ENCODE results near the gene PFKFB2.

Gene PFKFB2

DNA sequence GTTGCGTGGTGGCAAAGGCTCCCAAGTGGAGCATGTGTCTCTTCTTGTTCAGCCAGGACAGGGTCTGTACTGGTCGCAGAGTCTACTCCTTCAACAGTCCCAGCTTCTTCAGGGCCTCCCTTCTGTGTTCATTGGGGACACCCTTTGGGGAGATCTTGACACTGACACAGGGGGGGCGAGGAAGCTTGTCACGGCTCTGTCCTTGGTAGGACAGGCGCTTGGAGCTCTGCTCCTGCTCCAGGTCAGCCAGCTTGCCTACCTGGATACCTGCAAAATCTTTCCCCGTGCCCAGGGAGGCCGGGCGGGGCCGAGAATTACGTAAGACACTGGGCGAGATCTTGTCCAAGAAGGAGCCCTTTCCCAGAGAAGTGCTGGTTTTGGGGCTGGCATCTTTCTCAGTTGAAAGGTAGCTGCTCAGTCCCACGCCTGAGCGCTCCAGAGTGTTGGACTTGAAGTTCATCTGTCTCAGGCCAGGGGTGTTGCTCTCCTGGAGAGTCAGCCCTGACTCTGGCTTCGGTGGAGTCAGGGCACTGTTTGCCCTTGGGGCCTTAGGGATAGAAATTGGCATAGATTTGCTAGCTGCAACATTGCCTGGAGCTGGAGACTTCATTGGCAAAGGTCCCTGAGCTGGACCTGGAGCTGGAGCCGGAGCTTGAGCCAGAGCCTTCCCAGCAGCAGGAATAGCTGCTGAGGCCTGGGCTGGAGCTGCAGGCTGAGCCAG is 31.0 kb upstream of the PFKFB2 start:
- DNase-seq (ENCODE audit: low read depth), result no peak

DNA sequence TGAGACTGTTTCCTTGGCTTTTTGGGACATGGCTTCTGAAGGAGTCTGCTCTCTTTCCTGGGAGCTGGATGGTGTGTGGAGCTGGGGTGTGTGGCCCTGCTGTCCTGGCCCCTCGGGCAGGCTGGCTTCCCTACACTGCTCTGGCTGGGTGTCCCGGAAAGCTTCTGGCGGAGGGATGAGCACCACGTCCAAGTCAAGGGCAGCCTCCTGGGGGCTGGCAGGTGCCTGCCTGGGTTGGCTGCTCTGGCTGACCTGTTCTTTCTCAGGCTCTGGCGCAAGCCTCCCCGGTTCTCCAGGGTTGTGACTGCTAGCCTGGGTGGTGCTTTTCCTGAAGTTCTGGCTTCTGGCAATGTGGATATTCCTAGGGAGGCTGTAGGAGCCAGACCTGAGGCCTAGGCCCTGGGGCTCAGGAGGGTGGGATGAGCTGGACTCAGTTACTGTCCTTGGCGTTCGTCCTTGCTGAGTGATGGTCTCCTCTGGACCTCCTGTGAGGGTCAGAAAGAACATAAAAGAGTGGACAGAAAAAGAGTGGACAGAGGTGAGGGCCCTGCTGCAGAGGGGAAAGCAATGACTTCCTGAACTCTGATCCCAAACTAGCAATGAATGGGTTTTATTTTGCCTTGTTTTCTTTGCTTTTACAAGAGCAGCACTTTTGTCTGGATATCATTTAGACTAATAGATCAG is 29.9 kb upstream of the PFKFB2 start:
- no peak for DNase-seq (ENCODE audit: low read depth)

DNA sequence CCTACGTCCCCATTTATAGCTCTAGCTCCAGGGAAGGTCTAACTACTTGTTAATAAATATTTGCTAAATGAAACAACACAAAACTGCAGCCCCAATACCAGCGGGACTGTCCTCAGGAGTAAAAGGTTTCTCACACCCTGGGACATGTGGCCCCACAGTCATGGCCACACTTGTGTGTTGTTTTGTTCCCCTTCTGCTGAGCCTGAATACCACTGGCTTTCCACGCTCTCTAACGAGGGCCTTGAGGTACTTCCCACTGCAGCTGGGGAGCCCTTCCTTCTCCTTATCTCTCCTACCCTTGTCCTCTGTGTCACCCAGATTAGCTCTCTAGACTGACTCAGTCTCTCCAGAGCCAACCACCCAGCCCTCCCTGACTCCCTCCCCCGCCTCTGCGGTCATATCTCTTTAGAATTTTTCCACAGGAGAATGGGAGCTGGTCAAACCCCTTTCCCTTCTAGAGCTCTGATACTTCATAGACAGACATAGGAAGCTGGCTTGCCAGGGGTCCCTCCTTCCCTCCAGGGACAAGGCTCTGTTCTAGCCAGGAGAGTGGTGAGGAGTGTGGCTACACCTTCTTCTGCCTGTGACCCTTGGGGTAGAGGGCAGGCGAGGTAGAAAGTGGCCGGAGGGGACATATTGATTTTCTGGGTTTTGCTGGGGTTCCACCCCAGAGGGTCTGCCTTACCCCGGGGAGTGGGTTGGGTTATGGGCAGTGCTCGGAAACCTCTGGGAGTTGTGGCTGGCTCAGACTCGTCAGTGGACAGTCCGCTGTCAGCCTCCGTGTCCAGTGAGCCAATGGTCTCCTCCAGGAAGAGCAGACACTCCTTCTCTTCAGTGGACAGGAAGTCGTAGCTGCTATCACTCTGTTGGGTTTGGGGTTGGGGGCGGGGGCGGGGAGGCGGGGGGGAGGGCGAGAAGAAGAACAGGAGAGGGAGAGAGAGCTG is 28.6 kb upstream of the PFKFB2 start:
- DNase-seq (ENCODE audit: low read depth), result no peak

DNA sequence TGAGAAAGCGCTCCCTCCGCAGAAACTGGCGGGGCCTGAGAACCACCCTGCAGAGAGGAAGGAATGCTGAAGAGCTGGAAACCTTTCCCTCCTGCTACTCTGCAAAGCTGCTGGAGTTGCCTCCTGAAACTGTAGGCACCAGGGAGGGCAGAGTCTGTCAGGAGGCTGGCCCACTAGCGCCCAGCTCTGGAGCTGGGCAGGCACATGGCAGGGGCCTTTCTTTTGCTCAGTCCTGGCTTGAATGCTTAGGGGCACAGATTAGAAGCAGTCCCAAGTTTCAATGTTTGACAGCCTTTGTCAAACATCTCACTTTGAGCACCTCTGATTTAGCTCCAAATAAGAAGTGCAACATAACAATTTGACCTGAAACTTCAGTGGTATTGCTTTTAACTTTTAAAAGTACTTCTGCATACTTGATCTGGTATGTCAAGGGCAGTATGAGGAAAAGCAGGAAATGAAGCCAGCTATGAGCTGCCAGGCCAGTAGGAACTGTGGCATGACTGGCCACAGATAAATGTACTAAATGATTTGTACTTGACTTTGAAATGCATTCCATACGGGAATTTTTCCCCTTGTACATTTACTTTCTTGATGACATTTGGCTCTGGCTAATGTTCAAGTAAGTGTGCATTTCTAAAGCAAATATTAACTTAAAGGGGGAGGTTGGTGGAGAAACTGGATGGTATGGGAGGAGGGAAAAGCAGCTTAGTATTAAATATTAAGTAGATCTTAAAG is 27.8 kb upstream of the PFKFB2 start:
- DNase-seq (ENCODE audit: low read depth), result no peak

DNA sequence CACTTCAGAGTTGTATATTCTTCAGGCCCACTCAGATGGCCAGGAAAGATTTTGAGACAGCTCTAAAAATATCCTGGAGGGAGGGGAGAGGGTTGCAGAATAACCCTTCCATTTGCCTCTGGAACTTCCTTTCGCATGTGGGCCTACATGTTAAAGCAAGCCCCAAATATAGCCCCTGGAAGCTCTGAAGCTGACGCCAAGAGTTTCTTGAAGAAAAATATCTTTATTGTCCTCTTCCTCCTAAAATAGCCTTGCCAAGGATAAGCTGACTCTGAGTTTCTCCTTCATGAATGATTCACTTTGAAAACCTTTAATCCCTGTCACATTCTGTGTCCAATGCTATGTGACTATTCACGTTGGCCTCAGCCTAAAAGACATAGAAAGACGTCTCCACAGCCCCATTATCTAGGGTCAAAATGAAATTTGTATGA is 27.0 kb upstream of the PFKFB2 start:
- no peak for DNase-seq (ENCODE audit: low read depth)

DNA sequence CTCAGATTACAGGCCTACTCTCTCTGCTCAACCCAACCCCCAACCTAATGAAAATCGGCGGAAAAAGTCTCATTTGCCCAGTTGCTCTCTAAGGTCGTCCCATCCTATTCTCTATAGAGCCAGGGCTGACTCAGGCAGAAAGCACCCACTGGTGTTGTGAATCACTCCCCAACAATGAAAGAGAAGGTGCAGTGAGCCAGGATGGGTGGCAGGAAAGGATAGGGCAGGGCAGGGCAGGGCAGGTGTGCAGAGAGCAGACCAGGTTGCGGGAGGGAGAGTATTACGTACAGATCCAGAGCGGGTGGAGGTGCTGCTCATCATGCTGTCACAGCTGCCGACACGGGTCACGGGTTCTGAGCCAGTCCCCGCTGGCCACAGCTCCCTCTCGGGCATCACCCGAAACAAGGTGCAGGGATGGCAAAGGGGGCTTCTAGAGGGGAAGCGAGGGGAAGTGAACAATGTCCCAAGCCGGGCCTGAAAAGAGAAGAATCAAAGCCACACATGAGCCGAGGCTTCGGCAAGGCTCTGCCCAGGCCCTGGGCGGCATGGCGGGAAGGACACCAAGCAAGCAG is 25.8 kb upstream of the PFKFB2 start:
- DNase-seq (ENCODE audit: low read depth), result no peak

DNA sequence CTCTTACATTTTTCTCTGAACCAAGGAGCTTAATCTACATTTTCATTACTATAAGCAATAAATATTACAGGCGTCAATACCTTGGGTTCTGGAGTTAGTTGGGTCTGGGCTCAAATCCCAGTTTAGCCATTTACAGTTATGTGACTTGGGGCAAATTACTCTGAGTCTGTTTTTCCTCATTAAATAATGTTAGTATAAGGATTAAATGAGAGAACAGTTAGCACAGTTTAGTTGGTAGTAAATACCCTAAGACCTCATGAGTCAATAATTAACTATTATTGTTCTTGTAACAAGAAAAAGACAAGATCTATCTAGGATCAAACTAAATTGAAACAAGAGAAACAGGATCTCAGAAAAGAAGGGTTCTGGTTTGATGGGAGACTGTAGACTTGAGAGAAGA is 25.2 kb upstream of the PFKFB2 start:
- DNase-seq (ENCODE audit: low read depth), result no peak

DNA sequence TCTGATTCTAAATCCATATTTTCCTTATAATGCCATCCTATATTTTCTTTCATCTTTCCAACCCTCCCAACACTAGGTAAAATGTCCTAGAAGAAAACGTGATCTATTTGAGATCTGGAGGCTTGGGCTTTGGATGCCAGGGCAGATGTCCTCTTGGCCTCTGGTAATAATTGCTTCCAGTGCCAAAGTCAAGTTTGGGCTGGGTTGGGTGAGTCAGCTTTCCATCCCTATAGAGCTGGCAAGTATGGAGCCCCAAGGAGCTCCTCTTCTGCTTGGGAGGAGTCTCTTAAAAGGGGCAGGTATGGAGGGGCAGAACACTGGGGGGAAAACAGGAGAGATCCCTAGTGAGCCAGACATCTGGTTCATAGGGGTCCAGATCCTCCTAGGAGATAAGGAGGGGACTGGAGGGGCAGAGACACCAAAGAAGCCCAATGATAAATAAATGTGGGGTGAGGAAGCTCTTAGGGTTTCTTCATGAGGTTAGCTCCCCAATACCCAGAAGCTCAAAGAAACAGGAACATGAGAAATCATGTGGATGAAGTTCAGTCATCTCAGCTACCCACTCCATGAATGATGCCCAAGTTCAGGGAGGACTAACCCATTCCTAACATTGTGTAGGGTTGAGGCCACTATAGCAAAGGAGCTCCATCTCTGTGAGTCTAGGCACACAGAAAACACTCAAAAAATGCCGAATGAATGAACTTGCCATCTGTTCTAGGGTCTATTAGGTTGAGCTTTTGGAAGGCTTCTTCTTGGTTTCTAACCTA is 24.0 kb upstream of the PFKFB2 start:
- DNase-seq (ENCODE audit: low read depth), result no peak

DNA sequence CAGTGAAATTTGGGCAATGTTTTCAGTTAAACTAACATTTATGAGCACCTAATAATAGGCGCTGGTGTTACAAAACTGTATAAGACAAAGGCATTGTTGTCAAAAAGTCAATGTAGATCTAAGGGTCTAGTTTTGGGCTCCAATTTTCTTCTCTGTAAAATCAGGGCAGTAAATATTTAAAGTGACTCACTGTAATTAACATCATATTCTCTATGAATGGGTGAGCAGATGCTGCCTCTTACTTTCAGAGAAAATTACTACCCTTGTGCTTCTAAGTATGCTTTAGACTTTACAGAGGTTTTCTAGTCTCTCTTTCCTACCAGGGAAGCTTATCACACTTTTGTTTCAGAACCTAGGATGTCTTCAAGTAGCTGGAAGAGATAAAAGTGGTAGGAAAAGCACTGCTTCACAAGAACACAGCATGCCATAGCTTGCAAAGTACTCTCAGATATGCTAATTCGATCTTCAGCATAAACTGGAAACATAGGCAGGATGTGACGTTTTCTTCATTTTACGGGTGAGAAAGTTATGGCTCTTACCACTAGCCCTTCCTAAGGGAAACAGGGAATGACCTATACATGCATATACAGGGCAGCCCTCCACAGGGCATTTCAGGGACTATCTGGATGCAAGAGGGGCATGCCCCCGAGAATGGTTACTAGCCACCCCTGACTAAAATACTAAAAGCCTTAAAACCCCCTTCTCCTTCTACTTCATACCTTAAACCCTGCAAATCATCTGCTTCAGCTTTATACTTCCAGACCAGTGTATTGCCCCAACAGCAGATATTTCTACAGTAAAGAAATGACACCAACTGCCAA is 23.2 kb upstream of the PFKFB2 start:
- DNase-seq (ENCODE audit: low read depth), result no peak

DNA sequence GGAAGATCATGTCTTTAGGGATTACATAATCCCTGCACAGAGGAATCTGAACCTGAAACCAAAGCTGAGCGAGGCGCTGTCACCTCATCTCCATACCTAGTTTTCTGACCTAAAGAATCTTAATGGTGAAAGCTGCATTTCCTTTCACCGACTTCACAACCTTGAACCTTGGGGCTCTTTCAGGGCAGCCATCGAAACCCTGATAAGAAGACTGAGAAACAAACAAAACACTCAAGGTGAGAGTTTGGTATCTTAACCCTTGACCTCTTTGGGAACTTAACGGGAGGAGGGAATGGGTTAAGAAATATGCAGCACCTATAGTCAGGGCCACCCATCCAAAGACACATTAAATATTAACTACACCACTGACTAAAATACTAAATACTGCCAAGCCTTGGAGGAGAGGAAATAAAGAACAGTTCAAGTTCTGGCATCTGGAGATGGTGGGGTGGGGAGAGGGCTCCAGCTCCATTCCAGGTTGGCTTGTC is 22.5 kb upstream of the PFKFB2 start:
- no peak for DNase-seq (ENCODE audit: low read depth)

DNA sequence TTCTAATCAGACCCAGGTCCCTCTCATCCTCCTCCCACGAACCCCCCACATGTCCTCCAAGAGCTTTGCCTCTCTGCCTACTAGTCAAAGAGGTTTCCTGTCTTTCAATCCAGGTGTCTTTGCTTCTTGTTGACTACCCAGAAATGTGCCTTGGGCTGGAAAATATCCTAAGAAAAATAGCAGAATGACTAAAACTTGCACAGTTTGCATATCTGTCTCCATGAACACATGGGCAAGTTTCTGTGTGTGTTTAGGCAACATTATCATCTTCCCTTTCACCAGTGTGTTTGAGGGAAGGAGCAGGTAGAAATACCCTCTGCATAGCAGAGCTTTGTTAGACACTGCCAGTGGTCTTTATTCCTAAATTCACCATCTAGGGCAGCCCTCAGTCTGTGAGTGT is 22.1 kb upstream of the PFKFB2 start:
- DNase-seq (ENCODE audit: low read depth), result no peak

DNA sequence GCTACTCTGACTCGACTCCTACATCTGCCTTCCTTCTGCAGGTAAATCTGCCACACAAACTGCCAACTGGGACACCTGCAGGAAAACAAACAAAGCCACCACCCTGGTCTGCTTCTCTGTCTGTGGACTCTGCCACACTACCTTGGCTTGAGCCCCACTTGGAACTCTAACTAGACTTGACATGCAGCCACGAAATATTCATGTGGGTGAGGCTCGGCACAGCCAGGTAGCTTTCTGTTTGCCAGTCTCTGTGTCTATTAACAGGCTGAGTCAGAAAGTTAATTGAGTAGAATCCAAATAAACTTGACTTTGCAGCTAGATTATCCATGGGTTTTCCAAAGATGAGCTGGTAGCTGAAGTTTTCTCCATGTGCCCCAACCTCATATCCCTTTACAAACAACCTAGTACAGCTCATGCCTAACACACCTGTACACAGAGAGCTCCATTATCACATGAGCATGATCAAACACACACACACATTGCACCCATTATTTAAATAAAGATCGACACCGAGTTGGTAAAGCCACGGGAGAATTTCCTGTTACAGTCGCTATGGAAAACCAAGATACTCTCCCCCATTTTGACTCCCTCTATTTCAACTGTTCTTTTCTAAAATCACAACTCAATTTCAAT is 21.3 kb upstream of the PFKFB2 start:
- no peak for DNase-seq (ENCODE audit: low read depth)

DNA sequence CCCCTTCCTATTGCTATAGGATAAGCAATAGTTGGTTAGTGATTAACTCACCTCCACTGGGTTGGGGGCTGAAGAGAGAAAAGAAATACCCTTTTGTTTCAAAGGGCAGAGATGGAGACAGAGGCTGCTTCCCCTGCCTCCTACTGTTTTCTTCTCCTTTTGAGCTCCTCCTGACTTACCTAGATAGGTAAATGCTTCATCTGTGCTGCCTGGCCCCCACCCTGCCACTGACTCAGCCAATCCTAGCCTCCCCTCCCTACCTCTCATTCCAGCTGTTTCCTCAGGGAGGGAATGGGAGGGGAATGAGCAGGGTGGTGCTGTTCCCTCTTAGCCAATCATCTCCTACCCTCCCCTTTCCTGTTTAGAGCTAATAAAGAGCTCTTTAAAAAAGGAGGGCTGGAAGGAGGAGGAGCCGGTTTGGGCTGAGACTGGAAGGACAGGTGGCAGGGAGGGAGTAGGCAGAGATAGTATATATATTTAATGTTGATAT is 20.5 kb upstream of the PFKFB2 start, which contains the start of gene C1orf116:
Gene C1orf116 (minus strand): TSS at position 229 of the 490 bp plus-strand sequence. CDS start 5,158 bp downstream, outside the sequence.
- DNase-seq (ENCODE audit: low read depth), result no peak

DNA sequence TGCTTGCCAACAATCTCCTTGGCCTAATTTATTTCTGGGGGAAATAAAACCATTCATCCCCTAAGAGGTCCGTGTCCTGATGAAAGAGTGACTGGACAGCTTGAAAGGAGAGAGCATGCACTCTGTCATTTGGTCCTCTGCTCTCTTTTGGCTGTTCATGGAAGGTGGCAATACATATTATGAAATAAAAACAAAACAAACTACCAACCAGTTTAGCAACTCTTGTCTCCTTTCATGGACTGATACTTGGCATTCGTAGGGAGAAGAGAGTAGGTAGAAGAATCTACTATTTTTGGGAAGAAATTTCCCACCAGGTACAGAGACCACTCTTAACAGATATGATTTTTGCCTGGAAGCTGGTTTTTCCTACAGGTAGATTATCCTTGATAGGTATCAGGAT is 19.8 kb upstream of the PFKFB2 start:
- no peak for DNase-seq (ENCODE audit: low read depth)

DNA sequence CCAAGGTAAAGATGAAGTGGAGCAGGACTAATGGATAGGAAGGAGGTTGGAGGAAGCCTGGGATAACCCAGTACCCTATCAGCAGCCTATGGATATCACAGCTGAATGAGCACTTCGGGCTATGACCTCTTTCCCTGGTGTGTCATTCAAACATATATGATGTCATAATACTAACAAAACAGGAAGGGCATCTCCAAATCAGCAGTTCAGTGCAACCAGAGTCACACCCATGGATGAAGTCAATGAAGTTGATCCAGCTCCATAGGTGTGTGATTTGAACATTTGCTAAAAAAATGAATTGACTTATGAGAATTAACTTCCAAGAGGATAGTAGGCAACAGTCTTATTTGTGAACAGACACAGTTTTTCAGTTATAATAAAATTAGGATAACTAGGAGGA is 18.9 kb upstream of the PFKFB2 start:
- no peak for DNase-seq (ENCODE audit: low read depth)

DNA sequence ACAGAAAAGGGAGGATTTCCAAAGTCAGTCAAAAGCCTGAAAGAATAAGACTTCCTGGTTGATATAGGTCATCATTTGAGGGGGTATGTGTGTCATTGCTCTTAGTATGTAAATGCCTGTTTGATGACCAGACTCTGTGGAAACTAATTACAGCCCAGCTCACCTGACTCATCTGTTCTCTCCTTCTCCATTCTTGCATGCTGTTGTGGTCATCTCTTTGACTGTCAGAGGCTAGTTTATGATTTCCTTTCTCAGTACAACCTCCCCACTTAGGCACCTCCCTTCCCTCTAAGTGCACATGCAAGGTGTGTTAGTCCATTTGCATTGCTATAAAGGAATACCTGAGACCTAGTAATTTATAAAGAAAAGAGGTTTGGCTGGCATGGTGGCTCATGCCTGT is 18.1 kb upstream of the PFKFB2 start:
- DNase-seq (ENCODE audit: low read depth), result no peak

DNA sequence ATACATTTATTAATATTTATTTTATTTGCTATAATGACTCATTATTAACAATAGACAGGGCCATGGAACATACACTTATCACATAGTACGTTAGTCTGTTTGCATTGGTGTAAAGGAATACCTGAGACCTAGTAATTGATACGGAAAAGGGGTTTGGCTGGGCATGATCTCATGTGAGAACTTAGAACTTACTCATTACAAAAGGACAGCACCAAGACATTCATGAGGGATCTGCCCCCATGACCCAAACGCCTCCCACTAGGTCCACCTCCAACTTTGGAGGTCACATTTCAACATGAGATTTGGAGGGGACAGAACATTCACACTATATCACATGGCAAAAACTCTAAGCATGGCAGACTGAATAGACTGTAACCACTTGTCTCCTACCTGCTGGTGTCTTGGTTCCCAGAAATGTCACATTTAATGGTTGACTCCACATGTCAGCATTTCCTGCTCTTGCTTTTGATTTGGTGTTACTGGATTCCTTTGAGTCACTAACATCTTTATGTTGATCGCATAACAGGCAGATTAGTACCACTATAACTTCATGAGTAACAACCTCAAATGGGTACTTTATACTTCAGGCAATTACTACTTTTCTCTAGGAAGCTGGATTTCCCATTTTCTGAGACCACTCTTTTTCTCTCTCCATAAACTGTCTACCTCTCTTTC is 17.1 kb upstream of the PFKFB2 start:
- DNase-seq (ENCODE audit: low read depth), result no peak

DNA sequence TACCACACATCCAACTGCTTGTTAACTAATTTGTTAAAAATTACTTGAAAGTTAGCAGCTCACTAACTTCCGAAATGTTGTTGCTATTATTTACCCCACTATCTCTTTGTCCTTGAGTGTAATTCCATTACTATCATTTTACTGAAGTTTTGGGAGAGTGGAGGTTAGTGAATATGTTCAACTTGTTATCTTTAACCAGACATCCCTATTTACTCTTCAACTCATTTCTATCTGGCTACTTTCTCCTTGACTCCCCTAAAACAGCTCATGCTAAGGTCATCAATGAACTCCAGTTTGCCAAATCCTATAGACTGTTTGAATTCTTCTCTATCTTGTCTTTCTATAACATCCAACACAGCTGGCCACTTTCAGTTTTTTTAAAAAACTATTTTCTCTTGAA is 16.2 kb upstream of the PFKFB2 start:
- no peak for DNase-seq (ENCODE audit: low read depth)

Measured in stimulated activated CD8-positive, alpha-beta memory T cell treated with anti-CD3 and anti-CD28 coated beads, Interleukin-15, amount 100 ng/mL, for 1 hour (primary cell).